Measurements from ENCODE around the gene VSTM4. TPM values are rescaled to one million over a fixed set of nuclear protein-coding genes. Genes with fewer than 3 reads are reported as not detected.

VSTM4 gene
- total RNA-seq, 1 donor from 2014 or later, result 19.5 TPM

DNA sequence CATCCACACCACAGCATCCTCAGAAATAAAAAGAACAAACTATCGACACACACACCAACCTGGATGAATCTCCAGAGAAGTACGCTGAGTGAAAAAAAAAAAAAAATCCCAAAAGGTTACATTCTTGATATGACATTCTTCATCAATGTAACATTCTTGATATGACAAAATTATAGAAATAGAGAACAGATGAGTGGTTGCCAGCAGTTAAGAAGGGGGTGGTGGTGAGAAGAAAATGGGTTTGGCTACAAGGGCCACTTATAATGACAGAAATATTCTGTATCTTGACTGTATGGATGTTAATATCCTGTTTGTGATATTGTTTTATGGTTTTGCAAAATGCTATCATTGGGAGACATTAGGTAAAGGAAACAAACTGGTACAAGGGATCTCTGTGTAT is 36.9 kb downstream of the VSTM4 start:
- ATAC-seq (no peak), DNase-seq (no peak)
- intact Hi-C loops (cut with DNase I), result no loop called here
- TF ChIP-seq, protein P1, sequence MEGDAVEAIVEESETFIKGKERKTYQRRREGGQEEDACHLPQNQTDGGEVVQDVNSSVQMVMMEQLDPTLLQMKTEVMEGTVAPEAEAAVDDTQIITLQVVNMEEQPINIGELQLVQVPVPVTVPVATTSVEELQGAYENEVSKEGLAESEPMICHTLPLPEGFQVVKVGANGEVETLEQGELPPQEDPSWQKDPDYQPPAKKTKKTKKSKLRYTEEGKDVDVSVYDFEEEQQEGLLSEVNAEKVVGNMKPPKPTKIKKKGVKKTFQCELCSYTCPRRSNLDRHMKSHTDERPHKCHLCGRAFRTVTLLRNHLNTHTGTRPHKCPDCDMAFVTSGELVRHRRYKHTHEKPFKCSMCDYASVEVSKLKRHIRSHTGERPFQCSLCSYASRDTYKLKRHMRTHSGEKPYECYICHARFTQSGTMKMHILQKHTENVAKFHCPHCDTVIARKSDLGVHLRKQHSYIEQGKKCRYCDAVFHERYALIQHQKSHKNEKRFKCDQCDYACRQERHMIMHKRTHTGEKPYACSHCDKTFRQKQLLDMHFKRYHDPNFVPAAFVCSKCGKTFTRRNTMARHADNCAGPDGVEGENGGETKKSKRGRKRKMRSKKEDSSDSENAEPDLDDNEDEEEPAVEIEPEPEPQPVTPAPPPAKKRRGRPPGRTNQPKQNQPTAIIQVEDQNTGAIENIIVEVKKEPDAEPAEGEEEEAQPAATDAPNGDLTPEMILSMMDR (IDR thresholded peaks at IDR 0.05), result no peak
- Histone ChIP-seq H3K4me1 (peaks cover 48% of the 10 kb centered on the region), H3K27me3 (no peaks in the 10 kb centered on the region), H3K27ac (no peak overlapping the region), H3K36me3 (no peaks in the 10 kb centered on the region), H3K9me3 (no peaks in the 10 kb centered on the region), H3K4me3 (no peak overlapping the region)

DNA sequence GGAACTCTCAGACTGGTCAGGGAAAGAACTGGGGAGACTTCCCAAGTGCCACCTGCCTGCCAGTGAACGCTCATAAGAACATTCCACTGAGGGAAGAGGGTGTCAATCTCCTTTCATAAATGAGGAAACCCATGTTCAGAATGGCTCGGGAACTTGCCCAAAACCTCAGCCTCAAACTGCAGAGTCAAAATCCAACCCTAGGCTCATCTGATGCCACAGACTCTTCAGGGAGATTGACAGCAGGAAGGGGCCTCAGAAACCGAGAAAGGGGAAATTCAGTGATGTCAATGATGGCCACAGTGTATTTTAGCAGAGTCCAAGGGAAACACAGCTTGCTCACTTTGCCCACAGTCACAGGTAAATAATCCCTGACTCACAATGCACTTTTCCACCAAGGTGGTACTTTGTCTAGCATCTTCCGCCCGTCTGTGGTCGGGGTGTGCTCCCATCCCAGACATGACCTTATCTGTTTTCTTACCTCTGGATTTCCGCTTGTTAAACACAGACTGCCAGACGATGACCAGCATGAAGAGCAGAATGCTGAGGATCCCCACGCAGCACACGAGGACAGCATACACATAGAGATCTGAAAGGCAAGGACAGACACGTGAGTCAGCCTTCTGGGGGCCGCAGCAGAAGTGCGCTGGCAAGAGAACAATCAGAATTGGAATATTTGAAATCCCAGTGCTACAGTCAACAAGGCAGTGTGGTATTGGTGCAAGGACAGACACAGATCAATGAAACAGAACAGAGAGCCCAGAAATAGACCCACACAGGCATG is 38.4 kb downstream of the VSTM4 start:
- no peak for DNase-seq
- Histone ChIP-seq H3K36me3 (no peaks in the 10 kb centered on the region), H3K9me3 (no peaks in the 10 kb centered on the region), H3K27me3 (no peaks in the 10 kb centered on the region), H3K4me3 (no peak overlapping the region), H3K4me1 (peaks cover 37% of the 10 kb centered on the region), H3K27ac (no peak overlapping the region)
- no peak for ATAC-seq
- intact Hi-C loops (cut with DNase I), result no loop called here
- TF ChIP-seq, protein P1 (IDR thresholded peaks at IDR 0.05), result no peak

DNA sequence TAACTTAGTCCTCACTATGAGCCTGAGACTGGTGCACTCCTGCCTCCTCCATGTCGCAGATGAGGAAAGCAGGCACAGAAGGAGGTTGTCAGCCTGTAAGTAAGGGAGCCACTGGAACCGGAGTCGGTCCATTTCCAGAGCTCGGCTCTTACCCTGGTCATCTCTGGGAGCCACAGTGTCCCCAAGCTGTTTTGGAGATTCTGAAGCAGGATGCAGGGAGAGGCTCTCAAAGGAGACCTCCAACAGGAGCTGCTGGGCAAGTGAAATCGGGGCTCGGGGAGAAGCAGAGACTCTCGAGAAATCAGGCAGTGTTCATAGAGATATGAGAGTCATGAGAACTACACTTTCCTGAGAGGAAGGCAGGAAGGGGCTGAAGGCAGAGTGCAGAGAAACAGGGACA is 39.0 kb downstream of the VSTM4 start:
- Histone ChIP-seq H3K4me1 (peaks cover 36% of the 10 kb centered on the region), H3K27ac (no peak overlapping the region), H3K4me3 (no peak overlapping the region), H3K36me3 (no peaks in the 10 kb centered on the region), H3K27me3 (no peaks in the 10 kb centered on the region), H3K9me3 (no peaks in the 10 kb centered on the region)
- intact Hi-C loops (cut with DNase I), result no loop called here
- ATAC-seq (no peak), DNase-seq (no peak)
- TF ChIP-seq, protein P1 (IDR thresholded peaks at IDR 0.05), result no peak

DNA sequence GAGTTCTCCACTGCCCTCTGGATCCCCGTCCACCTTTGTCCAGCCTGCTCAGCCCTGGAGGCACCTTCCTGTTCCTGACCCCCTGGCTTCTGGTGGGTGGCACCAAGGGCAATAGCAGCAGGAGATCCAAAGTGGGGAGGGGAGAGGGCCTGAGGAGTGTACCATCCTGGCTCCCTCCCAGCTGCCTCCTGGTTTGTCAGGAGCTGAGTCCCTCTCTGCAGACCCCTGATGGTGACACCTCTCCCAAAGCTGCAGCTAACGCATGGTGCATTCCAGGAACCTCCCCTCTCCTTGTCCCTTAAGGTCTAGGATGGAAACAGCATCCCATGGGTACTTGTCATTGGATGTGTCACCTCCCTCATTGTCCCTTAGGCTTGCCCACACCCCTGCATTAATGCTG is 39.6 kb downstream of the VSTM4 start:
- Histone ChIP-seq H3K9me3 (no peaks in the 10 kb centered on the region), H3K36me3 (no peaks in the 10 kb centered on the region), H3K27ac (no peak overlapping the region), H3K27me3 (no peaks in the 10 kb centered on the region), H3K4me1 (peaks cover 31% of the 10 kb centered on the region), H3K4me3 (no peak overlapping the region)
- intact Hi-C loops (cut with DNase I), result no loop called here
- no peak for ATAC-seq
- no peak for DNase-seq
- TF ChIP-seq, protein P1 (IDR thresholded peaks at IDR 0.05), result no peak

DNA sequence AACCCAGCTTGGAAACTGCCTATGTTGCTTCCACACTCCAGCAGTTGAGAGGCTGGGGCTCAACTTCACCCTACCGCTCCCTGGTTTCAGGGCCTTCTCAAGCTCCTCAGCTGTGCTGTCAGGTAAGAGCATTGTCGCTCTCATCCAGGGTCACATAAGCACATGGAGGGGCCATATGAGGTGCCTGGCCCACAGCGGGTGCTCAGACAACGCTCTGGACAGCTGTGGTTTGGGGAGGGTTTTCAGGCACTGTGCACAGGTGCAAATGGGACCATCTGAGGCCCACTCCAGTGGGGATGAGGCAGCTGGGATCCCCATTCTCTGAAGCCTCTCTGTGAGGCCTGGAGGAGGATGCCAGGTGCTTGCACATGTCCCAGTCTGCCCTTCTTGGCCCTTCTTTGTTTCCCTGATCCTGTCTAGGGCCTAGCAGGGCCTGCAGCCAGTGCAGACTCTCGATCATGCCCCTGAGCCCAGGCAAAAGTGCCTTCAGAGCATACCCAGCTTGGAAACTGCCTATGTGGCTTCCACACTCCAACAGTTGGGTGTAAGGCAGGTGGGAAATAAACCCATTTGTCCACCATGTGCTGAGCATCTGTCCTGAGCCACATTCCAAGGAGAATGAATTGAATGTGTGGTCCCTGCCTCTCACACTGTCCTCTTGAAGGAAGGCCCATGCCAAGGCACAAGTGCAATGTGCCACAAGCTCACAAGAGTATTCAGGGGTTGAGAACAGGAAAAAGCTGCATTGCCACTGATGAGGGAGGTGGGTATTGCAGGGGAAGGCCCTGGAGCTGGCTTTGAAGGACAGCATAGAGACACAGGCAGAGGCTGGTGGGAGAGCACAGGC is 40.3 kb downstream of the VSTM4 start:
- Histone ChIP-seq H3K27me3 (no peaks in the 10 kb centered on the region), H3K36me3 (no peaks in the 10 kb centered on the region), H3K4me1 (peaks cover 24% of the 10 kb centered on the region), H3K4me3 (no peak overlapping the region), H3K9me3 (no peaks in the 10 kb centered on the region), H3K27ac (no peak overlapping the region)
- intact Hi-C loops (cut with DNase I), result no loop called here
- no peak for DNase-seq
- ATAC-seq, result no peak
- TF ChIP-seq, protein P1 (IDR thresholded peaks at IDR 0.05), result no peak
